HepG2 (cell line): ENCODE data around the gene NSMCE4A. TPM values are rescaled to one million over a fixed set of nuclear protein-coding genes. Genes with fewer than 3 reads are reported as not detected.

Source experiments
- AGO1 ChIP-seq: fragments of 200-400 bp; formaldehyde crosslinking; IDR thresholded peaks from 2 replicates; pipeline ENCODE4 v1.6.1; 2017; ENCODE audit warnings: mild to moderate bottlenecking, low read depth, low read length, moderate library complexity; ENCODE audit not compliant: poor library complexity, severe bottlenecking
- ATF7 ChIP-seq, 2 experiments: fragments of 450-650 bp in 1 of 2; sonication (generic) in 1 of 2; formaldehyde crosslinking in 1 of 2; IDR thresholded peaks; 2 replicates each; pipeline versions ENCODE4 v1.4.0 to v1.6.1; 2016 to 2020; ENCODE audit warnings: antibody characterized with exemption in 1 of 2, mild to moderate bottlenecking in 1 of 2, missing genetic modification reagents in 1 of 2
- HNRNPLL ChIP-seq: fragments of 200-400 bp; formaldehyde crosslinking; IDR thresholded peaks from 2 replicates; pipeline ENCODE4 v1.6.1; 2017; ENCODE audit warnings: mild to moderate bottlenecking, low read depth, low read length; ENCODE audit not compliant: poor library complexity, severe bottlenecking
- HOXA7 ChIP-seq: sonication (generic); formaldehyde crosslinking; IDR thresholded peaks from 2 replicates; pipeline ENCODE4 v1.8.1; 2022; ENCODE audit warnings: mild to moderate bottlenecking, missing genetic modification reagents, moderate library complexity
- ISL2 ChIP-seq: sonication (generic); formaldehyde crosslinking; IDR thresholded peaks from 2 replicates; pipeline ENCODE4 v1.5.0; 2020; ENCODE audit warnings: missing genetic modification reagents
- KLF11 ChIP-seq: IDR thresholded peaks from 2 replicates; pipeline ENCODE4 v1.6.1; 2016; ENCODE audit warnings: missing compliant biosample characterization
- KLF6 ChIP-seq: IDR thresholded peaks from 2 replicates; pipeline ENCODE4 v1.8.0; 2016; ENCODE audit warnings: missing biosample characterization, missing genetic modification reagents
- NFIB ChIP-seq: sonication (generic); formaldehyde crosslinking; IDR thresholded peaks from 2 replicates; pipeline ENCODE4 v1.9.0; 2021; ENCODE audit warnings: missing genetic modification reagents, mild to moderate bottlenecking, borderline replicate concordance
- NONO ChIP-seq, 2 experiments: fragments of 450-650 bp in 1 of 2; sonication (generic) in 1 of 2; formaldehyde crosslinking in 1 of 2; IDR thresholded peaks in 1 of 2; conservative IDR thresholded peaks in 1 of 2; 2 replicates each; pipeline versions ENCODE4 v1.6.1 to v1.8.0; 2017 to 2022; ENCODE audit warnings: mild to moderate bottlenecking in 1 of 2, missing genetic modification reagents in 1 of 2, moderate library complexity in 1 of 2
- SP5 ChIP-seq: IDR thresholded peaks from 2 replicates; pipeline ENCODE4 v1.6.1; 2016; ENCODE audit warnings: low read depth, borderline replicate concordance
- THYN1 ChIP-seq: sonication (generic); formaldehyde crosslinking; IDR thresholded peaks from 2 replicates; pipeline ENCODE4 v1.8.1; 2023; ENCODE audit warnings: low read depth, mild to moderate bottlenecking, moderate library complexity, missing genetic modification reagents, borderline replicate concordance
- ZNF205 ChIP-seq: IDR thresholded peaks from 2 replicates; pipeline ENCODE4 v1.6.1; 2018; ENCODE audit warnings: missing biosample characterization, missing genetic modification reagents
- ZNF431 ChIP-seq: sonication (generic); formaldehyde crosslinking; IDR thresholded peaks from 2 replicates; pipeline ENCODE4 v1.9.0; 2022; ENCODE audit warnings: missing genetic modification reagents, low read depth, mild to moderate bottlenecking, borderline replicate concordance
- polyA plus RNA-seq, 8 experiments: library from polyadenylated mRNA; depleted of rRNA in 3 of 8; stranded (reverse) in 7 of 8; unstranded in 1 of 8; fragments of >200 nt; fragmentation: Illumina TruSeq in 4 of 8; extraction: Trizol in 4 of 8; gene quantifications; 2 replicates each; pipeline versions ENCODE4 v1.2.1 to v1.2.3, GENCODE V29; 2011 to 2016; ENCODE audit warnings: low read depth in 4 of 8, missing spikeins in 1 of 8, mixed read lengths in 1 of 8; ENCODE audit not compliant: insufficient read depth in 1 of 8
- total RNA-seq, 5 experiments: library from RNA; depleted of rRNA; stranded (reverse); fragments of >200 nt; fragmentation: Illumina TruSeq; extraction: Trizol; gene quantifications; 2 replicates each; pipeline ENCODE4 v1.2.3, GENCODE V29; 2016; ENCODE audit warnings: low read depth in 1 of 5
- TF ChIP-seq, protein P1 (sequence below): sonication (generic); formaldehyde crosslinking; IDR thresholded peaks from 2 replicates; pipeline ENCODE4 v1.4.0; 2020; ENCODE audit warnings: missing genetic modification reagents, borderline replicate concordance
- TF ChIP-seq, protein P2 (sequence below): sonication (generic); formaldehyde crosslinking; IDR thresholded peaks from 2 replicates; pipeline ENCODE4 v1.8.0; 2022; ENCODE audit warnings: mild to moderate bottlenecking, missing genetic modification reagents; ENCODE audit not compliant: insufficient replicate concordance
- TF ChIP-seq, protein P3 (sequence below): sonication (generic); formaldehyde crosslinking; IDR thresholded peaks from 2 replicates; pipeline ENCODE4 v1.4.0; 2020; ENCODE audit warnings: missing genetic modification reagents, borderline replicate concordance
- TF ChIP-seq, protein P4 (sequence below): sonication (generic); formaldehyde crosslinking; conservative IDR thresholded peaks from 2 replicates; pipeline ENCODE4 v1.4.0; 2020; ENCODE audit warnings: missing genetic modification reagents
- TF ChIP-seq, protein P5 (sequence below): sonication (generic); formaldehyde crosslinking; IDR thresholded peaks from 2 replicates; pipeline ENCODE4 v1.4.0; 2020; ENCODE audit warnings: mild to moderate bottlenecking, missing genetic modification reagents

The NSMCE4A gene
- total and polyA plus RNA-seq, 2 of the 13 experiments (the other 11 are each of a cell fraction or from before 2014, with no cell fraction given): 61.1 to 91.6 TPM

DNA sequence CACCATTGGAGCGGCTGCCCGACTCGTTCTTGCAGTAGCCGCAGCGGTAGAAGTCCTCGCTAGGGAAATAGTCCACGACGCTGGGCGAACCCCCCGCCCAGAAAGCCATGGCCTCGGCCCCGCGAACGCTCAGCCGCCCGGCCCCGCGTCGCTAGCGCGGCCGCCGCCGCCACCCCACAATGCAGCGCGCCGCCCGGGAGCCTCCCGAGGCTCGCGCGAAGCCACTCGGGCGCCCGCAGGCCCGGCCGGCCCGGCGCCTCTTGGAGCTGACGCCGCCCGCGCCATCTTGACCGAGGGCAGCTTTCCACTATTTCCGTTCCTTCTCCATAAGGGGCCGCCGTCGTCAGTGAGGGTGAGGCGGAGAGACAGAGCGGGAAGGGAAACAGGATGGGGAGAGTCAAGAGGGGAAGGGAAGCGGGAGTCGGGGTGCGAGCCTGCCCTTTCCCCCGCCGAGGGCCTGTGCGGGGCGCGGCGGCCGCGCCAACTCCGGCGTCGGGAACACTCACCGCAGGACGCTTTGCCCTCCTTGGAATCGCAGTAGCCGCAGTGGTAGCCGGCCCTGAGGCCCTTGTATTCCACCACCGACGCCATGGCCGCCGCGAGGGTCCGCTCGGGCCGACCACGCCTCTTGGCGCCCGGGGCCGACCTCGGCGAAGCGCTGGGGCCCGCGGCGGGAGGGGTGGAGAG, 47.0 kb downstream of the NSMCE4A start, which contains the start of gene ATE1 (continued):
- TF ChIP-seq, protein P1, sequence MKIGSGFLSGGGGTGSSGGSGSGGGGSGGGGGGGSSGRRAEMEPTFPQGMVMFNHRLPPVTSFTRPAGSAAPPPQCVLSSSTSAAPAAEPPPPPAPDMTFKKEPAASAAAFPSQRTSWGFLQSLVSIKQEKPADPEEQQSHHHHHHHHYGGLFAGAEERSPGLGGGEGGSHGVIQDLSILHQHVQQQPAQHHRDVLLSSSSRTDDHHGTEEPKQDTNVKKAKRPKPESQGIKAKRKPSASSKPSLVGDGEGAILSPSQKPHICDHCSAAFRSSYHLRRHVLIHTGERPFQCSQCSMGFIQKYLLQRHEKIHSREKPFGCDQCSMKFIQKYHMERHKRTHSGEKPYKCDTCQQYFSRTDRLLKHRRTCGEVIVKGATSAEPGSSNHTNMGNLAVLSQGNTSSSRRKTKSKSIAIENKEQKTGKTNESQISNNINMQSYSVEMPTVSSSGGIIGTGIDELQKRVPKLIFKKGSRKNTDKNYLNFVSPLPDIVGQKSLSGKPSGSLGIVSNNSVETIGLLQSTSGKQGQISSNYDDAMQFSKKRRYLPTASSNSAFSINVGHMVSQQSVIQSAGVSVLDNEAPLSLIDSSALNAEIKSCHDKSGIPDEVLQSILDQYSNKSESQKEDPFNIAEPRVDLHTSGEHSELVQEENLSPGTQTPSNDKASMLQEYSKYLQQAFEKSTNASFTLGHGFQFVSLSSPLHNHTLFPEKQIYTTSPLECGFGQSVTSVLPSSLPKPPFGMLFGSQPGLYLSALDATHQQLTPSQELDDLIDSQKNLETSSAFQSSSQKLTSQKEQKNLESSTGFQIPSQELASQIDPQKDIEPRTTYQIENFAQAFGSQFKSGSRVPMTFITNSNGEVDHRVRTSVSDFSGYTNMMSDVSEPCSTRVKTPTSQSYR (CRISPR knock-in tag): no peak
- peak; percentile 58 for TF ChIP-seq HNRNPLL
- no peak; the same call in 1 of the 2 replicates for TF ChIP-seq ISL2
- no peak for TF ChIP-seq ATF7 (IDR thresholded peaks at IDR 0.05)
- TF ChIP-seq ATF7 (CRISPR knock-in tag; IDR thresholded peaks at IDR 0.05): no peak
- TF ChIP-seq, protein P2, sequence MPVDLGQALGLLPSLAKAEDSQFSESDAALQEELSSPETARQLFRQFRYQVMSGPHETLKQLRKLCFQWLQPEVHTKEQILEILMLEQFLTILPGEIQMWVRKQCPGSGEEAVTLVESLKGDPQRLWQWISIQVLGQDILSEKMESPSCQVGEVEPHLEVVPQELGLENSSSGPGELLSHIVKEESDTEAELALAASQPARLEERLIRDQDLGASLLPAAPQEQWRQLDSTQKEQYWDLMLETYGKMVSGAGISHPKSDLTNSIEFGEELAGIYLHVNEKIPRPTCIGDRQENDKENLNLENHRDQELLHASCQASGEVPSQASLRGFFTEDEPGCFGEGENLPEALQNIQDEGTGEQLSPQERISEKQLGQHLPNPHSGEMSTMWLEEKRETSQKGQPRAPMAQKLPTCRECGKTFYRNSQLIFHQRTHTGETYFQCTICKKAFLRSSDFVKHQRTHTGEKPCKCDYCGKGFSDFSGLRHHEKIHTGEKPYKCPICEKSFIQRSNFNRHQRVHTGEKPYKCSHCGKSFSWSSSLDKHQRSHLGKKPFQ (CRISPR knock-in tag): peak; percentile 45
- TF ChIP-seq, protein P3, sequence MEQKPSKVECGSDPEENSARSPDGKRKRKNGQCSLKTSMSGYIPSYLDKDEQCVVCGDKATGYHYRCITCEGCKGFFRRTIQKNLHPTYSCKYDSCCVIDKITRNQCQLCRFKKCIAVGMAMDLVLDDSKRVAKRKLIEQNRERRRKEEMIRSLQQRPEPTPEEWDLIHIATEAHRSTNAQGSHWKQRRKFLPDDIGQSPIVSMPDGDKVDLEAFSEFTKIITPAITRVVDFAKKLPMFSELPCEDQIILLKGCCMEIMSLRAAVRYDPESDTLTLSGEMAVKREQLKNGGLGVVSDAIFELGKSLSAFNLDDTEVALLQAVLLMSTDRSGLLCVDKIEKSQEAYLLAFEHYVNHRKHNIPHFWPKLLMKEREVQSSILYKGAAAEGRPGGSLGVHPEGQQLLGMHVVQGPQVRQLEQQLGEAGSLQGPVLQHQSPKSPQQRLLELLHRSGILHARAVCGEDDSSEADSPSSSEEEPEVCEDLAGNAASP (CRISPR knock-in tag): peak; percentile 71; the same call in 1 of the 2 replicates
- TF ChIP-seq, protein P4, sequence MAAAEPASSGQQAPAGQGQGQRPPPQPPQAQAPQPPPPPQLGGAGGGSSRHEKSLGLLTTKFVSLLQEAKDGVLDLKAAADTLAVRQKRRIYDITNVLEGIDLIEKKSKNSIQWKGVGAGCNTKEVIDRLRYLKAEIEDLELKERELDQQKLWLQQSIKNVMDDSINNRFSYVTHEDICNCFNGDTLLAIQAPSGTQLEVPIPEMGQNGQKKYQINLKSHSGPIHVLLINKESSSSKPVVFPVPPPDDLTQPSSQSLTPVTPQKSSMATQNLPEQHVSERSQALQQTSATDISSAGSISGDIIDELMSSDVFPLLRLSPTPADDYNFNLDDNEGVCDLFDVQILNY: no peak
- peak; percentile 51; the same call in 1 of the 2 replicates for TF ChIP-seq ZNF431 (CRISPR knock-in tag)
- TF ChIP-seq ZNF205 (CRISPR knock-in tag): no peak
- TF ChIP-seq SP5 (CRISPR knock-in tag): 0 out of 2 replicates have a peak, but pooled peaks have one; percentile 17
- TF ChIP-seq KLF11 (CRISPR knock-in tag): no peak; the same call in 1 of the 2 replicates
- TF ChIP-seq NONO (IDR thresholded peaks at IDR 0.05): no peak
- peak; percentile 77 for TF ChIP-seq NONO (CRISPR knock-in tag; conservative IDR thresholded peaks at IDR 0.05)
- TF ChIP-seq, protein P5, sequence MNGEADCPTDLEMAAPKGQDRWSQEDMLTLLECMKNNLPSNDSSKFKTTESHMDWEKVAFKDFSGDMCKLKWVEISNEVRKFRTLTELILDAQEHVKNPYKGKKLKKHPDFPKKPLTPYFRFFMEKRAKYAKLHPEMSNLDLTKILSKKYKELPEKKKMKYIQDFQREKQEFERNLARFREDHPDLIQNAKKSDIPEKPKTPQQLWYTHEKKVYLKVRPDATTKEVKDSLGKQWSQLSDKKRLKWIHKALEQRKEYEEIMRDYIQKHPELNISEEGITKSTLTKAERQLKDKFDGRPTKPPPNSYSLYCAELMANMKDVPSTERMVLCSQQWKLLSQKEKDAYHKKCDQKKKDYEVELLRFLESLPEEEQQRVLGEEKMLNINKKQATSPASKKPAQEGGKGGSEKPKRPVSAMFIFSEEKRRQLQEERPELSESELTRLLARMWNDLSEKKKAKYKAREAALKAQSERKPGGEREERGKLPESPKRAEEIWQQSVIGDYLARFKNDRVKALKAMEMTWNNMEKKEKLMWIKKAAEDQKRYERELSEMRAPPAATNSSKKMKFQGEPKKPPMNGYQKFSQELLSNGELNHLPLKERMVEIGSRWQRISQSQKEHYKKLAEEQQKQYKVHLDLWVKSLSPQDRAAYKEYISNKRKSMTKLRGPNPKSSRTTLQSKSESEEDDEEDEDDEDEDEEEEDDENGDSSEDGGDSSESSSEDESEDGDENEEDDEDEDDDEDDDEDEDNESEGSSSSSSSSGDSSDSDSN (CRISPR knock-in tag): peak; percentile 79
- TF ChIP-seq THYN1 (CRISPR knock-in tag): no peak
- peak; percentile 41; the same call in 1 of the 2 replicates for TF ChIP-seq KLF6 (CRISPR knock-in tag)
- TF ChIP-seq HOXA7 (CRISPR knock-in tag): no peak
- TF ChIP-seq AGO1: no peak
- no peak for TF ChIP-seq NFIB (CRISPR knock-in tag)
